SU-DHL-6 (cell line): ENCODE measurements around the gene MYOD1.

Source experiments
- H2AFZ ChIP-seq: fragments of 200-600 bp; sonication (generic); 2 replicates; pipeline ENCODE4 v1.6.1; 2014; ENCODE audit warnings: low read depth, mild to moderate bottlenecking, moderate library complexity, mixed read lengths, antibody characterized with exemption, low read length; ENCODE audit not compliant: severe bottlenecking
- H3F3A ChIP-seq: fragments of 200-600 bp; shearing (Covaris generic); 2 replicates; pipeline ENCODE4 v1.6.0; 2016; ENCODE audit warnings: antibody characterized with exemption, mild to moderate bottlenecking; ENCODE audit not compliant: insufficient read depth
- H3K27ac ChIP-seq: fragments of 200-600 bp; sonication (generic); 2 replicates; pipeline ENCODE4 v1.5.1; 2016; ENCODE audit warnings: low read depth, mild to moderate bottlenecking, low read length, moderate library complexity, mixed read lengths
- H3K27me3 ChIP-seq: fragments of 200-600 bp; sonication (generic), shearing (Covaris generic); 2 replicates; pipeline ENCODE4 v1.6.0; 2014; ENCODE audit warnings: mild to moderate bottlenecking, low read length
- H3K36me3 ChIP-seq: fragments of 200-600 bp; sonication (generic); 2 replicates; pipeline ENCODE4 v1.6.1; 2014; ENCODE audit warnings: mild to moderate bottlenecking, low read length, mixed read lengths
- H3K4me2 ChIP-seq: fragments of 300-600, 200-600 bp; shearing (Covaris generic), sonication (generic); 2 replicates; pipeline ENCODE4 v1.6.0; 2014; ENCODE audit warnings: low read length, low read depth, mild to moderate bottlenecking; ENCODE audit not compliant: poor library complexity, severe bottlenecking
- H3K4me3 ChIP-seq: fragments of 200-600 bp; sonication (generic); 2 replicates; pipeline ENCODE4 v1.5.1; 2014; ENCODE audit warnings: antibody characterized with exemption, low read length, mild to moderate bottlenecking, mixed read lengths; ENCODE audit not compliant: insufficient read depth, poor library complexity, severe bottlenecking
- H3K79me2 ChIP-seq: fragments of 200-600 bp; sonication (generic); 2 replicates; pipeline ENCODE4 v1.6.1; 2014; ENCODE audit warnings: mild to moderate bottlenecking, low read length, moderate library complexity; ENCODE audit not compliant: insufficient read depth
- H3K9ac ChIP-seq: fragments of 200-600 bp; sonication (generic); 2 replicates; pipeline ENCODE4 v1.7.0; 2014; ENCODE audit warnings: mild to moderate bottlenecking, low read length
- H3K9me2 ChIP-seq: fragments of 200-600 bp; sonication (generic); replicated peaks from 2 replicates; pipeline ENCODE4 v1.6.1; 2014; ENCODE audit warnings: low read length; ENCODE audit not compliant: insufficient read depth
- H3K9me3 ChIP-seq: fragments of 200-600 bp; sonication (generic); 2 replicates; pipeline ENCODE4 v1.6.1; 2014; ENCODE audit warnings: low read length, mixed read lengths; ENCODE audit not compliant: insufficient read depth
- H4K20me1 ChIP-seq: fragments of 200-600 bp; sonication (generic); 2 replicates; pipeline ENCODE4 v1.6.1; 2014; ENCODE audit warnings: low read depth, mild to moderate bottlenecking, antibody characterized with exemption, low read length, moderate library complexity, mixed read lengths
- EZH2phosphoT487 ChIP-seq: fragments of 200-600 bp; sonication (generic), shearing (Covaris generic); conservative IDR thresholded peaks from 2 replicates; pipeline ENCODE4 v1.6.1; 2018; ENCODE audit warnings: mild to moderate bottlenecking, antibody characterized with exemption, low read length, moderate library complexity, mixed read lengths
- TF ChIP-seq, protein P1 (sequence below): fragments of 200-600 bp; sonication (generic); IDR thresholded peaks from one replicate; pipeline ENCODE4 v1.5.1; 2017; ENCODE audit warnings: antibody characterized with exemption, mild to moderate bottlenecking, low read length, moderate library complexity; ENCODE audit not compliant: insufficient read depth, poor library complexity, severe bottlenecking

Gene MYOD1

DNA sequence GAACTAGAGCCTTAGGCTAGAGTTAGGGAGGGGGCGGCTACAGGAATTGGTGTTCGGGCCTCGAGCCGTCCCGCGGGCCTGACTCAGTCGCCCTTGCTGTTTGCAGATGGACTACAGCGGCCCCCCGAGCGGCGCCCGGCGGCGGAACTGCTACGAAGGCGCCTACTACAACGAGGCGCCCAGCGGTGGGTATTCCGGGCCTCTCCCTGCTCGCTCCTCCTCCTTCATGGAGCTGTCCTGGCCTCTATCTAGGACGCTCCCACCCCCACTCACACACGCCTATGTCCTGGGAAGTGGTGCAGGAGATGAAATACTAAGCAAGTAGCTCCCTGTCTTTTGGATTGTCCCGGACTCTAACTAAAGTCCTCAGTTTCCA lies 1.4 kb downstream of the MYOD1 start:
- no peak overlapping the region for H3K4me2 ChIP-seq
- no peak overlapping the region for H3K4me3 ChIP-seq
- no peaks in the 10 kb centered on the region for H3K79me2 ChIP-seq
- H3K9me2 ChIP-seq = no peaks in the 10 kb centered on the region
- H2AFZ ChIP-seq = no peak overlapping the region
- no peaks in the 10 kb centered on the region for H3K27me3 ChIP-seq
- H3K36me3 ChIP-seq = no peaks in the 10 kb centered on the region
- no peak overlapping the region for H3K27ac ChIP-seq
- H3K9ac ChIP-seq = no peak overlapping the region
- no peaks in the 10 kb centered on the region for H3K9me3 ChIP-seq
- TF ChIP-seq, protein P1, sequence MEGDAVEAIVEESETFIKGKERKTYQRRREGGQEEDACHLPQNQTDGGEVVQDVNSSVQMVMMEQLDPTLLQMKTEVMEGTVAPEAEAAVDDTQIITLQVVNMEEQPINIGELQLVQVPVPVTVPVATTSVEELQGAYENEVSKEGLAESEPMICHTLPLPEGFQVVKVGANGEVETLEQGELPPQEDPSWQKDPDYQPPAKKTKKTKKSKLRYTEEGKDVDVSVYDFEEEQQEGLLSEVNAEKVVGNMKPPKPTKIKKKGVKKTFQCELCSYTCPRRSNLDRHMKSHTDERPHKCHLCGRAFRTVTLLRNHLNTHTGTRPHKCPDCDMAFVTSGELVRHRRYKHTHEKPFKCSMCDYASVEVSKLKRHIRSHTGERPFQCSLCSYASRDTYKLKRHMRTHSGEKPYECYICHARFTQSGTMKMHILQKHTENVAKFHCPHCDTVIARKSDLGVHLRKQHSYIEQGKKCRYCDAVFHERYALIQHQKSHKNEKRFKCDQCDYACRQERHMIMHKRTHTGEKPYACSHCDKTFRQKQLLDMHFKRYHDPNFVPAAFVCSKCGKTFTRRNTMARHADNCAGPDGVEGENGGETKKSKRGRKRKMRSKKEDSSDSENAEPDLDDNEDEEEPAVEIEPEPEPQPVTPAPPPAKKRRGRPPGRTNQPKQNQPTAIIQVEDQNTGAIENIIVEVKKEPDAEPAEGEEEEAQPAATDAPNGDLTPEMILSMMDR = no peak
- TF ChIP-seq EZH2phosphoT487 = no peak
- no peaks in the 10 kb centered on the region for H4K20me1 ChIP-seq
- no peaks in the 10 kb centered on the region for H3F3A ChIP-seq

GRCh38 chr11:17721242-17721999 lies 2.0 kb downstream of the MYOD1 start:
- H3K27ac ChIP-seq = no peak overlapping the region
- H4K20me1 ChIP-seq = no peaks in the 10 kb centered on the region
- no peak overlapping the region for H3K4me3 ChIP-seq
- no peak overlapping the region for H3K9ac ChIP-seq
- H3K79me2 ChIP-seq = no peaks in the 10 kb centered on the region
- H3K9me3 ChIP-seq = no peaks in the 10 kb centered on the region
- no peak overlapping the region for H2AFZ ChIP-seq
- TF ChIP-seq, protein P1 = no peak
- no peak for TF ChIP-seq EZH2phosphoT487
- no peaks in the 10 kb centered on the region for H3F3A ChIP-seq
- H3K4me2 ChIP-seq = no peak overlapping the region
- H3K9me2 ChIP-seq = no peaks in the 10 kb centered on the region
- no peaks in the 10 kb centered on the region for H3K36me3 ChIP-seq
- no peaks in the 10 kb centered on the region for H3K27me3 ChIP-seq

- Histone ChIP-seq H3K9me2 (no peaks in the 10 kb centered on the region), H3K27me3 (no peaks in the 10 kb centered on the region), H3K27ac (no peak overlapping the region), H3K9me3 (no peaks in the 10 kb centered on the region), H4K20me1 (no peaks in the 10 kb centered on the region), H3K9ac (no peak overlapping the region), H3K4me2 (no peak overlapping the region), H3K79me2 (no peaks in the 10 kb centered on the region), H3K36me3 (no peaks in the 10 kb centered on the region), H3K4me3 (no peak overlapping the region), H2AFZ (no peak overlapping the region), H3F3A (no peaks in the 10 kb centered on the region)
- TF ChIP-seq, protein P1 = no peak
- TF ChIP-seq EZH2phosphoT487 = no peak
Measured at GRCh38 chr11:17722000-17722643, 2.8 kb downstream of the MYOD1 start.
